Adrenal gland (tissue), 12 donors: ENCODE measurements around the gene RPL36AL. TPM values are rescaled to one million over a fixed set of nuclear protein-coding genes. Genes with fewer than 3 reads are reported as not detected.

ENCODE experiments used
- DNase-seq, 7 donors: peaks; one replicate each; pipeline ENCODE4 v3.0.0-alpha.2; 2019 to 2020
- H3K27ac ChIP-seq, 5 donors: fragments of 200-600 bp; sonication (generic) in 4 of 5; 1 replicate in 3 of 5; 2 replicates in 2 of 5; pipeline versions ENCODE4 v1.5.1 to v1.8.0; 2016 to 2020; ENCODE audit warnings: mild to moderate bottlenecking in 1 of 5
- H3K27me3 ChIP-seq: fragments of 200-600 bp; 2 replicates; pipeline ENCODE4 v1.8.0; 2021
- H3K36me3 ChIP-seq, 2 donors: fragments of 200-600 bp; replicated peaks in 1 of 2; 1 replicate in 1 of 2; 2 replicates in 1 of 2; pipeline versions ENCODE4 v1.5.1 to v1.8.0; 2018 to 2022
- H3K4me1 ChIP-seq, 2 donors: fragments of 200-600 bp; replicated peaks in 1 of 2; 1 replicate in 1 of 2; 2 replicates in 1 of 2; pipeline versions ENCODE4 v1.5.1 to v1.8.0; 2018 to 2021
- H3K4me3 ChIP-seq, 4 donors: fragments of 200-600 bp; sonication (generic) in 3 of 4; one replicate each; pipeline ENCODE4 v1.5.1; 2016 to 2018
- H3K9me3 ChIP-seq, 3 donors: fragments of 200-600 bp; sonication (generic) in 1 of 3; replicated peaks in 1 of 3; 1 replicate in 2 of 3; 2 replicates in 1 of 3; pipeline versions ENCODE4 v1.5.1 to v1.8.0; 2016 to 2021
- CTCF ChIP-seq, 6 experiments: fragments of 450-650 bp in 4 of 6; fragments of 200-600 bp in 2 of 6; sonication (generic) in 1 of 6; IDR thresholded peaks; 1 replicate in 5 of 6; 2 replicates in 1 of 6; pipeline versions ENCODE4 v1.5.1 to v1.8.0; 2016 to 2021; ENCODE audit warnings: antibody characterized with exemption in 6 of 6, mild to moderate bottlenecking in 2 of 6, moderate library complexity in 1 of 6
- POLR2A ChIP-seq, 2 donors: fragments of 450-650 bp; IDR thresholded peaks; one replicate each; pipeline ENCODE4 v1.6.1; 2017; ENCODE audit warnings: antibody characterized with exemption in 2 of 2, mild to moderate bottlenecking in 2 of 2, moderate library complexity in 1 of 2
- WGBS, 4 donors: extraction: QIAGEN DNeasy Blood & Tissue Kit in 2 of 4; methylation state at CpG; one replicate each; pipeline versions ENCODE4 v1.1.5 to v1.1.7; 2013 to 2017; 5-methylcytosine and 5-hydroxymethylcytosine counted together
- intact Hi-C, 2 donors: fragments of 100-400 bp; cut with DNase I; formaldehyde crosslinking; loops; one replicate each; pipeline versions ENCODE4 v1.14.1 to v1.15.0; 2022 to 2023
- polyA plus RNA-seq, 3 donors: library from polyadenylated mRNA; stranded (reverse); fragments of 200-250 nt in 2 of 3; fragments of 350-450 nt in 1 of 3; fragmentation: Illumina TruSeq in 1 of 3; extraction: RNeasy Lipid Tissue Mini Kit (QIAGEN cat#74804) in 1 of 3; gene quantifications; one replicate each; pipeline ENCODE4 v1.2.3, GENCODE V29; 2013 to 2014
- total RNA-seq, 9 donors: library from RNA; depleted of rRNA in 4 of 9; stranded (reverse); fragments of >200 nt in 4 of 9; fragments of 120-200 nt in 1 of 9; fragmentation: NEBNext Ultra II Directional in 1 of 9; extraction: Animal tissue kit (Norgen Biotek cat#: 25700) in 1 of 9; gene quantifications; one replicate each; pipeline versions ENCODE4 v1.1.0 to v1.2.4, GENCODE V29; 2013 to 2023
- donor health status: healthy with polysubstance abuse.
- donor health status: Bipolar disorder and iron deficiency.
- donor health status: DM: yes; HTN: yes; CAD: no.
- donor health status: DM: no; HTN: no; CAD: no.
- donor health status: DM: no; HTN: no; CAD: no.
- donor health status: DM: yes; HTN: yes; CAD: no.

The RPL36AL gene
- total and polyA plus RNA-seq, 12 donors: 191 to 705 (median 279) TPM

- H3K36me3 ChIP-seq: peaks cover 0 to 15% of the 10 kb centered on the region in 2 donors
- TF ChIP-seq CTCF (IDR thresholded peaks at IDR 0.05) (no peak), POLR2A (IDR thresholded peaks at IDR 0.05) (no peak)
- no peaks in the 10 kb centered on the region for H3K27me3 ChIP-seq
- no peaks in the 10 kb centered on the region for H3K9me3 ChIP-seq
- H3K27ac ChIP-seq: no peak overlapping the region
- peaks cover 18 to 37% of the 10 kb centered on the region in 2 donors for H3K4me1 ChIP-seq
- no peak for DNase-seq
- intact Hi-C loops: no loop called here
- 81 to 88% (median 83%) methylated on average over 6 of the region's 6 CpGs for WGBS, 4 donors
- H3K4me3 ChIP-seq: no peak overlapping the region
These were observed 2.4 kb downstream of the RPL36AL start for GRCh38 chr14:49617852-49618519.

GRCh38 chr14:49615776-49616175 lies 4.7 kb downstream of the RPL36AL start:
- no peak for TF ChIP-seq CTCF (IDR thresholded peaks at IDR 0.05)
- no peak for TF ChIP-seq POLR2A (IDR thresholded peaks at IDR 0.05)
- no peak for DNase-seq
- 92 to 97% (median 93%) methylated on average over 6 of the region's 6 CpGs for WGBS, 4 donors
- intact Hi-C loops: no loop called here
- H3K4me3 ChIP-seq: no peak overlapping the region
- H3K9me3 ChIP-seq: no peaks in the 10 kb centered on the region
- no peak overlapping the region for H3K27ac ChIP-seq
- peaks cover 0 to 15% of the 10 kb centered on the region in 2 donors for H3K36me3 ChIP-seq
- no peaks in the 10 kb centered on the region for H3K27me3 ChIP-seq
- H3K4me1 ChIP-seq: peaks cover 4 to 20% of the 10 kb centered on the region in 2 donors

- H3K27me3 ChIP-seq: no peaks in the 10 kb centered on the region
These were observed 6.2 kb downstream of the RPL36AL start for GRCh38 chr14:49614196-49614595.

GRCh38 chr14:49612671-49613070 lies 7.8 kb downstream of the RPL36AL start:
- TF ChIP-seq POLR2A (IDR thresholded peaks at IDR 0.05) (no peak), CTCF (IDR thresholded peaks at IDR 0.05) (no peak)
- Histone ChIP-seq H3K27me3 (no peaks in the 10 kb centered on the region), H3K27ac (no peak overlapping the region), H3K4me3 (no peak overlapping the region), H3K36me3 (peaks cover 0 to 1% of the 10 kb centered on the region in 2 donors), H3K9me3 (no peaks in the 10 kb centered on the region), H3K4me1 (no peaks in the 10 kb centered on the region)
- DNase-seq: no peak
- 87 to 91% (median 90%) methylated on average over 8 of the region's 8 CpGs for WGBS, 4 donors
- intact Hi-C loops: no loop called here

More at GRCh38 chr14:49614196-49614595, 6.2 kb downstream of the RPL36AL start:
- no peak for TF ChIP-seq CTCF (IDR thresholded peaks at IDR 0.05)
- TF ChIP-seq POLR2A (IDR thresholded peaks at IDR 0.05): no peak
- Histone ChIP-seq H3K36me3 (peaks cover 0 to 15% of the 10 kb centered on the region in 2 donors), H3K4me1 (peaks cover 0 to 15% of the 10 kb centered on the region in 2 donors), H3K4me3 (no peak overlapping the region), H3K27ac (no peak overlapping the region), H3K9me3 (no peaks in the 10 kb centered on the region)
- WGBS, 4 donors: 91 to 98% (median 97%) methylated on average over 2 of the region's 2 CpGs
- DNase-seq: no peak
- intact Hi-C loops: no loop called here
